Dendritic cell treated with granulocyte-macrophage colony-stimulating factor and Interleukin-4, amounts not matched to agents 40 ng/mL and 50 ng/mL, for 4 days (primary cell): ENCODE results near the gene PKN1.

ENCODE experiments used
- H3K27ac Mint-ChIP-seq: one replicate; pipeline ENCODE4 v1.8.0; 2022; ENCODE audit warnings: mild to moderate bottlenecking, mixed read lengths
- H3K27me3 Mint-ChIP-seq: one replicate; pipeline ENCODE4 v1.8.0; 2022; ENCODE audit warnings: mild to moderate bottlenecking, mixed read lengths
- H3K36me3 Mint-ChIP-seq: one replicate; pipeline ENCODE4 v1.8.0; 2022; ENCODE audit warnings: low read depth, mixed read lengths
- H3K4me1 Mint-ChIP-seq: one replicate; pipeline ENCODE4 v1.8.0; 2022; ENCODE audit warnings: low read depth, mixed read lengths
- H3K4me3 Mint-ChIP-seq: one replicate; pipeline ENCODE4 v1.8.0; 2022; ENCODE audit warnings: mild to moderate bottlenecking, moderate library complexity, mixed read lengths
- H3K9me3 Mint-ChIP-seq: one replicate; pipeline ENCODE4 v1.8.0; 2022; ENCODE audit warnings: mixed read lengths
- intact Hi-C: fragments of 100-400 bp; cut with micrococcal nuclease; formaldehyde crosslinking; loops from one replicate; pipeline ENCODE4 v1.15.0; 2022

PKN1 gene

GRCh38 chr19:14410091-14411051 lies 22.7 kb upstream of the PKN1 start:
- intact Hi-C loops: no loop called here
- Mint-ChIP-seq H3K36me3 (peaks cover 94% of the 10 kb centered on the region), H3K4me1 (peaks cover 57% of the 10 kb centered on the region), H3K4me3 (no peak overlapping the region), H3K27ac (no peak overlapping the region), H3K9me3 (no peaks in the 10 kb centered on the region), H3K27me3 (no peaks in the 10 kb centered on the region)

GRCh38 chr19:14411161-14411937 lies 21.8 kb upstream of the PKN1 start:
- Mint-ChIP-seq H3K4me1 (peaks cover 58% of the 10 kb centered on the region), H3K27ac (no peak overlapping the region), H3K4me3 (no peak overlapping the region), H3K27me3 (no peaks in the 10 kb centered on the region), H3K9me3 (no peaks in the 10 kb centered on the region), H3K36me3 (peaks cover 94% of the 10 kb centered on the region)
- intact Hi-C loops: no loop called here

- H3K4me1 Mint-ChIP-seq: peaks cover 58% of the 10 kb centered on the region
- H3K9me3 Mint-ChIP-seq: no peaks in the 10 kb centered on the region
- no peak overlapping the region for H3K4me3 Mint-ChIP-seq
- no peak overlapping the region for H3K27ac Mint-ChIP-seq
- intact Hi-C loops: no loop called here
- no peaks in the 10 kb centered on the region for H3K27me3 Mint-ChIP-seq
- peaks cover 94% of the 10 kb centered on the region for H3K36me3 Mint-ChIP-seq
Measured at GRCh38 chr19:14411938-14412245, 21.2 kb upstream of the PKN1 start.

- Mint-ChIP-seq H3K9me3 (no peaks in the 10 kb centered on the region), H3K27ac (no peak overlapping the region)
Measured at GRCh38 chr19:14412324-14412995, 20.6 kb upstream of the PKN1 start.

GRCh38 chr19:14412996-14413692 lies 20.0 kb upstream of the PKN1 start:
- H3K27me3 Mint-ChIP-seq: no peaks in the 10 kb centered on the region
- no peak overlapping the region for H3K4me3 Mint-ChIP-seq
- intact Hi-C loops: no loop called here
- H3K4me1 Mint-ChIP-seq: peaks cover 59% of the 10 kb centered on the region
- H3K36me3 Mint-ChIP-seq: peaks cover 90% of the 10 kb centered on the region
- H3K9me3 Mint-ChIP-seq: no peaks in the 10 kb centered on the region
- peak overlapping the region; percentile 8 for H3K27ac Mint-ChIP-seq

More at GRCh38 chr19:14412324-14412995, 20.6 kb upstream of the PKN1 start:
- peaks cover 59% of the 10 kb centered on the region for H3K4me1 Mint-ChIP-seq
- H3K27me3 Mint-ChIP-seq: no peaks in the 10 kb centered on the region
- intact Hi-C loops: no loop called here
- peaks cover 93% of the 10 kb centered on the region for H3K36me3 Mint-ChIP-seq
- no peak overlapping the region for H3K4me3 Mint-ChIP-seq

- Mint-ChIP-seq H3K27me3 (no peaks in the 10 kb centered on the region), H3K27ac (peak overlapping the region; percentile 8), H3K4me3 (no peak overlapping the region), H3K36me3 (peaks cover 90% of the 10 kb centered on the region), H3K9me3 (no peaks in the 10 kb centered on the region), H3K4me1 (peaks cover 54% of the 10 kb centered on the region)
- intact Hi-C loops: no loop called here
Measured at GRCh38 chr19:14413693-14414181, 19.4 kb upstream of the PKN1 start.

GRCh38 chr19:14414926-14415690 lies 18.0 kb upstream of the PKN1 start:
- Mint-ChIP-seq H3K36me3 (peaks cover 83% of the 10 kb centered on the region), H3K27ac (peak overlapping the region; percentile 1), H3K4me3 (no peak overlapping the region), H3K27me3 (no peaks in the 10 kb centered on the region), H3K4me1 (peaks cover 45% of the 10 kb centered on the region), H3K9me3 (no peaks in the 10 kb centered on the region)
- intact Hi-C loops: no loop called here

- H3K9me3 Mint-ChIP-seq: no peaks in the 10 kb centered on the region
- peak overlapping the region; percentile 58 for H3K27ac Mint-ChIP-seq
- peak overlapping the region; percentile 57 for H3K4me3 Mint-ChIP-seq
- intact Hi-C loops: no loop called here
- H3K36me3 Mint-ChIP-seq: peaks cover 66% of the 10 kb centered on the region
- H3K27me3 Mint-ChIP-seq: no peaks in the 10 kb centered on the region
- H3K4me1 Mint-ChIP-seq: peaks cover 49% of the 10 kb centered on the region
Measured at GRCh38 chr19:14416817-14417231, 16.3 kb upstream of the PKN1 start.

GRCh38 chr19:14418856-14419105 lies 14.3 kb upstream of the PKN1 start:
- Mint-ChIP-seq H3K36me3 (peaks cover 46% of the 10 kb centered on the region), H3K4me3 (peak overlapping the region; percentile 95), H3K9me3 (no peaks in the 10 kb centered on the region), H3K27ac (peak overlapping the region; percentile 96), H3K4me1 (peaks cover 52% of the 10 kb centered on the region), H3K27me3 (no peaks in the 10 kb centered on the region)
- intact Hi-C loops: no loop called here

- H3K9me3 Mint-ChIP-seq: no peaks in the 10 kb centered on the region
- no peaks in the 10 kb centered on the region for H3K27me3 Mint-ChIP-seq
- intact Hi-C loops: no loop called here
- H3K27ac Mint-ChIP-seq: peak within 1 kb of the TSS; percentile 96
- peaks cover 42% of the 10 kb centered on the region for H3K36me3 Mint-ChIP-seq
- peaks cover 48% of the 10 kb centered on the region for H3K4me1 Mint-ChIP-seq
- peak within 1 kb of the TSS; percentile 95 for H3K4me3 Mint-ChIP-seq
Measured at GRCh38 chr19:14419106-14419813, 13.8 kb upstream of the PKN1 start, which contains the start of gene DDX39A. Gene DDX39A, minus strand, starts transcription at chr19:14419341. Its CDS starts 6,121 bp downstream, at chr19:14413220.

- peaks cover 10% of the 10 kb centered on the region for H3K27me3 Mint-ChIP-seq
- no peak overlapping the region for H3K27ac Mint-ChIP-seq
- H3K36me3 Mint-ChIP-seq: no peaks in the 10 kb centered on the region
- intact Hi-C loops: no loop called here
- no peak overlapping the region for H3K4me3 Mint-ChIP-seq
- peaks cover 23% of the 10 kb centered on the region for H3K4me1 Mint-ChIP-seq
- no peaks in the 10 kb centered on the region for H3K9me3 Mint-ChIP-seq
Measured at GRCh38 chr19:14425696-14426138, 7.4 kb upstream of the PKN1 start.

GRCh38 chr19:14427461-14427860 lies 5.6 kb upstream of the PKN1 start:
- Mint-ChIP-seq H3K4me1 (peaks cover 21% of the 10 kb centered on the region), H3K9me3 (no peaks in the 10 kb centered on the region), H3K27me3 (peaks cover 28% of the 10 kb centered on the region), H3K27ac (no peak overlapping the region), H3K4me3 (no peak overlapping the region), H3K36me3 (no peaks in the 10 kb centered on the region)
- intact Hi-C loops: no loop called here
